CD4-positive, alpha-beta T cell treated with Interleukin-17A for 4 hours (primary cell): ENCODE data around the gene XIRP2.
"Not testable (repeated sequence)": the region's sequence is repeated elsewhere in the genome, so short reads cannot be mapped to it uniquely, and the experiment has no call there.

Experiments
- DNase-seq: peaks from one replicate; pipeline ENCODE4 v3.0.0-alpha.2; 2020; ENCODE audit warnings: mixed read lengths

XIRP2 gene

DNA sequence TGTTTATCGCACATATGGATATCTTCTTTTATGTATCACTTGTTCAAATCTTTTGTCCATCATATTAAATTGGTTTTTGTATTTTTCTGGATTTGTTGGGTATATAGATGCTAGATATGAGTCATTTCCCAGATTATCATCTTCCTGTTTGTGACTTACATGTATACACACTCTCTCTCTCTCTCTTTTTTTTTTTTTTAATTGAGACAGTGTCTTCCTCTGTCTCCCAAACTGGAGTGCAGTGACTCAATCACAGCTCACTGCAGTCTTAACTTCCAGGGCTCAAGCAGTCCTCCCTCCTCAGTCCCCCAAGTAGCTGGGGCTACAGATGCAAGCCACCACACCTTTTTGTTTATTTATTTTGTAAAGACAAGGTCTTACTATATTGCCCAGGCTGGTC lies 43.8 kb downstream of the XIRP2 start:
- no peak for DNase-seq

DNA sequence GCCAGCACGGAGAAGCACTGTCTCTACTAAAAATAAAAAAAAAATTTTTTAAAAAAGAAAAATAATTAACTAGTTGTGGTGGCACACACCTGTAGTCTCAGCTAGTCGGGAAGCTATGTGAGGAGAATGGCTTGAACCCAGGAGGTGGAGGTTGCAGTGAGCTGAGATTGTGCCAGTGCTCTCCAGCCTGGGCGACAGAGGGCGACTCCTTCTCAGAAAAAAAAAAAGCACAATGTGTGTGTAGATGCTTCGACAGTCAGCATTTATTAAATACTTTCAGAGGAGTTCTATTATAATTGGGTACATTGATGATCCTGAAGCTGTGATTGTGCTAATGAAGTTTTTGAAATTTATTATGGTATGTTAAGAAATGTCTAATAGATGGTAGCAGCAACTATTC lies 46.5 kb downstream of the XIRP2 start:
- no peak for DNase-seq

DNA sequence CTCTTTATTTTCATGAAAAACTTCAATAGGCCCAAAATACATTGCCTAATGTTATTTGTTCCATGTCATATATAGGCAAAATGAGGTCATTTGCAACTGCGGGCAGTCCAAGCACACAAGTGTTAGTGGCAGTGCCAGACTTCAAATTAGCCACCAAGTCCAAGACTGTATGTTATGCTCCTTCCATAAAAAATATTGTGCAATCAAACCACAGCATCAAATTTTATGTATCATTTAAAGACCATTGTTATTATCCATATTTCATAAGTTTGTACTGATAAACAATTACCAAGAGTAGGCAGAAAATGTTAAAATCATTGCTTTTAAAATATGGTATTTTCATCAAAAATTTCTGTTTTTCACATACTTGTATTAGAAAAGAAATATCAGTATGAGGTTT lies 54.1 kb downstream of the XIRP2 start:
- DNase-seq, result no peak

DNA sequence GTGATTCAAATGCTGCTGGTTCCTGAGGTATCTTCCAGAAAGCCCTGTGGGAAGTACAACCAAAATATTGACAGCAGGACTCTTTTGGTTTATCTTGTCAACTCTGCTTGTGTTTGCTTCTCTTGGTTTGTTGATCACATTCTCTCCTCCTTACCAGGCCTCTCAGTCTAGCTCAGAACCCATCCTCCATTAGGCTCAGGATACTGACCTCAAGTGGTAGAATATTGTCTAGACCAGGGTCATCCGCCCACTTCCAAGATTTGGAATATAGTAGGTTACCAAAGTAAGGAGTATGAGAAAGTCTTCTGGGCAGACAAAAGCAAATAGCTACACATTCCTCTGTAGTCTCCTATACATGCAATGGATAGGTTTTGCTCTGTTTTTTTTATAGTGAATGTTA lies 56.6 kb downstream of the XIRP2 start:
- no peak for DNase-seq

DNA sequence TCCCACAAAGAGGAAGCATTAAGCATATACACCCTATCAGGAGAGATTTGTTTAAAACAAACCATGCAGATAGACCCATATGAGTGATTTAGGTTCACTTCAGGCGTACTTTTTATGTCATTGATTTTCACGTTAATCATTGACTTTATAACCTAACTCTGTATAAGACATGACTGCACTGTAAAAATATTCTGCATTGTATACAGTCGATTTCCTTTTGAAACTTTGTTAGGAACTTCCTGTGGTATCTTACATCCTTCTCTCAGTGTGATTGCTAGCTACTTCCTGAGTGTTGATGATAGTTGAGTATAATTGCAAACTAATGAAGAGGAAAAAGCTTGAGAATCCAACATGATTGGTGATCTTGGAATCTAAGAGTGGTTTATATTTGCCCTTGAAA lies 69.4 kb downstream of the XIRP2 start:
- DNase-seq, result no peak

DNA sequence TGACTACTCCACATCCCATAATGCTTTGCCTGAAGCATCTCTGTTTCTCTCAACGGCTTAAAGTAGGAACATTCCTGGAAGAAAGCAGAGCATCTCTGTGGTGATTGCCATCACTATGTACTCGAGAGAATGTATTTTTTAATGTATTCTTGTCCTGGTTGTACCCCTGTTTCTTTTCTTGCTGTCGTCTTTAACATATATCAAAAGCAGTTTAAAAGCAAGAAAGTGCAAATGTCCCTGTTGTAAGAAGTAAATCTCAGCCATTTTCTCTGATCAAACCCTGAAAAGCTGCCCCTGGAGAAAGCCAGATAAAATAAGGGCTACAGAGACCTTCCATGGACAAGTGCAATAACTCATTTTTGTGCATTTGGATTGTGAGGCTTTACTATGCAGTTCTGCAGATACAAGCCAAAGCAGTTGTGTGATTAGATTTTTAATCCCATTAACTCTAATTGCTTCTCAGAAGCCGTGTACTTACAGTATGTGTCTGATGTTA lies 70.8 kb downstream of the XIRP2 start:
- no peak for DNase-seq

DNA sequence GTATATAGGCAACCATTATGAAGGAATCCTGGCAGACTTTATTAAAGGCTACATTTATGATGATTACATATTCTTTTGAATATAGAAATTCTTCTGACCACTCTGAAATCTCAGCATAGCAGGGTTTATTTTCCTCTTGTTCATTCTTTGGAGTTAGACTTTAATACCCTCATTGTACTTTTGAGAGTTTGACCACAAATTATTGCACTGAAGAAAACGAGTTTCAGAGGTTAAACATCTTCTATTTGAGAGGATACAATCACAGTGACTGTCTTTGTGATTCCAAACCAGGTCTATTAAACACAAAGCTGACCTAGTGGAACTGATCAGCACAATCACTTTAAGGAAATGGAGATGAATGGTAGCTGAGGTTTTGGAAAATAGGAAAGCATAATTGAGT lies 71.3 kb downstream of the XIRP2 start:
- no peak for DNase-seq

DNA sequence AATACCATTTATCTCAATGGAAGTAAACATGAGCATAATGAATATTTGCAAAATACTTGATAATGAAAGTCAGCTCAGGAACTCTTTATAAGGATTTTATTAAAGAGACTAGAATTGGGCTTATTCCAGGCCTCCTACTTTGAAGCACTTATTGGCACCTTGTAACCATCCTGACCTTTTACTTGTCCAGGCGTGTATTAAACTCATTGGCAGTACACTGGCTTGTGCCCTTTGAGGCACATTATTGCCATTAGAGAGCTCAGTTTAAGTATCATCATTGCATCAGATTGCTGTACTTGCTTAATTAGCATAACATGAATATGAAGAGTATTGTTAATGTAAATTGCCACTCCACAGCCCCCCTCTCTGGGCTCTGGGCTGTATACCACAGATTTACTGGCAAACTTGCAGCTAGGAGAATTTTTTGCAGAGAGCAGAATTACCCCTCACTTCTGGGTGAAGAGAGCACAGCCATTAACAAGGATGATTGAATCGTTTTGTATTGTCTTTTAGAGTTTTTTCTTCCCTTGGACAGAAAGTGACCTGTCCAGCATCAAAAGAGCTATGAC lies 72.5 kb downstream of the XIRP2 start:
- no peak for DNase-seq

DNA sequence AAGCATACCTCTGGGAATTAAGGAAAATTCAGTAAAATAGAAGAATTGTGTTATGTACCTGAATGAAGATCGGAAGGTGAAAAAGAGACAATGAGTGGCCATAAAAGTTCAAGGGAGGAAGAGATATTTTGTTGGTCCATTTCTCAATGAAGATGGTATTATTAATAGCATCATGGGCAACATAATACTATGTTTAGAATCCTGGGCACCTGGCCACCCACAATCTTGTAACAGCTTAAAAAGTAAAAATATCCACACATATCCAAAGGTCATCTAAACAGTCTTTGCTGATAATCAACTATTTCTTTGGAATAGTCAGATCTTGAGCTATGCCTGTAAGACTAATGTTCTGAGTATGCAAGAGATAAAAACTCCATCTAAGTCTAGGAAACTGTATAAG lies 73.7 kb downstream of the XIRP2 start:
- DNase-seq, result no peak

DNA sequence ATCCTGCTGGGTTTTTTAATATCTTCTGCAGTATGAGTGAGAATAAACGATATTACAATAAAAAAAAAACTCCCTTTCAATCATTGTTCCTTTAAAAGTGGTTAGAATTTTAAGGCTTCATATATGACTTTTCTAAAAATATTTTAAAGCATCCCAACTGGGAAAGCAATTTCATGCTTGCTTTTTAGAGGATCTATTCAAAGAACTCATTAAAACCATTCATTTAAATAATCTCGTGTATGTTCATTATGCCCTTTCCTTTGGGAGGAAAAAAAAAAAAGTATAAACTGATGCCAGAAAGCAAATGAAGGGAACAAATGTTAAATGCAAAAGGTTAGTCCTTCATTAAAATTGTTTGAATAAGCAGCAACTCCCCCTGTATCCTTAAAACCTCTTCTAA lies 81.2 kb downstream of the XIRP2 start:
- no peak for DNase-seq

DNA sequence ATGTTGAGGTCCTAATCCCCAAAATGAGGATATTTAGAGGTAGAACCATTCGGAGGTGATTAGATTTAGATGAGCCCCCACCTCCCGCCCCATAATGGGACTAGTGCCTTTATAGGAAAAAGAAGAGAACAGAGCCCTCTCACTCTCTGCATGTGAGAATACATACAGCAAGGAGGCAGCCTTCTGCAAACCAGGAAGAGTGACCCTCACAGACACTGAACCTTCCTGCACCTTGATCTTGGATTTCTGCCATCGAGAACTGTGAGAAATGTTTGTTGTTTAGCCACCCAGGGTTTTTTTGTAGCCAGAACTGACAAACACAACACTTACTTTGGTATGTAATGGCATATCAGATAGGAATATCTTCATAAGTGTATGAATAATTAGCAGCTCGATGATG lies 83.7 kb downstream of the XIRP2 start:
- no peak for DNase-seq

DNA sequence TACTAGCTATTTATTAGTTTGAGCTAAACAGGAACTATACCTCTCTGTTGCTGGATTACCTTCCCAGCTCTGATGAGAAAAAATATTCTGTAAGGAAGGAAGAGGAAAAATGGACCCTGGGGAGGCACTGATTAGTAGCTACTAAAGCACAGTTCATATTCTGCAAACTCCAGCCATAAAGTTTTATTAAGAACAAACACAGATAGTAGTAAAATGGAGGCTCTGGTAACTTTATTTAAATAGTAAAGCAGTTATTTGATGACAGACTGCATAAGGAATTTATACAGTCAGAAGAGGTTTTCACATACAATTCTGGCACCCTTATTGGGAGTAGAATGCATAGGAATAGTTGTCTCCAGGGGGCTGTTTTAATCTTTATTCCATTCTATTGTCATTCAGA lies 84.1 kb downstream of the XIRP2 start:
- DNase-seq, result no peak

DNA sequence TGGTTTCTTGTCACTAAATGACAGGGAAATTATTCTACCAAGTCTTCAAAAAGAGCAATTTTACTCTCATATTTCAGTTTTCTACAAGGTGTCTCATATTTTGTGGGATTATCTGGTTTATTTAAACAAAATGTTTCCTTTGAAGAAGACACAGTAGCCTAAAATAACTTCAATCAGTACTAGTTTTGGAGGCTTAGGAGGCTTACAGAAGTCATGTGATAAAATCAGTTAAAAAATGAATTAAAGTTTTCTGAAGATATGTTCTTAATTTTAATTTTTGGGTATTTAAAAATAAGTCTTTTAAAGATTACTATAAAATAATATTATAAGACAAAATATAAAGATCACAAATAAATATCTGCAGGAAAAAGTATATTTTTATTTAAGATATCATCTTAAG lies 95.9 kb downstream of the XIRP2 start:
- DNase-seq, result no peak

DNA sequence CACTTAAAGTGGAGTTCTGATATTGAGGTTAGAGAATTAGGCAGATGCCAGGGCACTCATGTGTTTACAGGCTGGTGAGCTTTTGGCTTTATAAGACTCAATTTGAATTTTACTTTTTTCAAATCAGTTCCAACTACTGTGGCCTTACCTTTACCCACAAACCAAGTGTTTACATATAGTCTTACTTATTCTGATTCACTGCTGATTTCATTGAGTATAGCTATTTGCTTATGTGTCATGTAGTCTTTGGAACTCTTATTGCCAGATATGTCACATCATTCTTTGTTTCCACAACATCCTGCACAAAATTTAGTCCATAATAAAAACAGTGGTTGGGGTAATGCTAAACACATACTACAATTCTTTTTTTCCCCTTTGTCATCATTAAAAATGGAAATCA lies 96.5 kb downstream of the XIRP2 start:
- DNase-seq, result no peak

DNA sequence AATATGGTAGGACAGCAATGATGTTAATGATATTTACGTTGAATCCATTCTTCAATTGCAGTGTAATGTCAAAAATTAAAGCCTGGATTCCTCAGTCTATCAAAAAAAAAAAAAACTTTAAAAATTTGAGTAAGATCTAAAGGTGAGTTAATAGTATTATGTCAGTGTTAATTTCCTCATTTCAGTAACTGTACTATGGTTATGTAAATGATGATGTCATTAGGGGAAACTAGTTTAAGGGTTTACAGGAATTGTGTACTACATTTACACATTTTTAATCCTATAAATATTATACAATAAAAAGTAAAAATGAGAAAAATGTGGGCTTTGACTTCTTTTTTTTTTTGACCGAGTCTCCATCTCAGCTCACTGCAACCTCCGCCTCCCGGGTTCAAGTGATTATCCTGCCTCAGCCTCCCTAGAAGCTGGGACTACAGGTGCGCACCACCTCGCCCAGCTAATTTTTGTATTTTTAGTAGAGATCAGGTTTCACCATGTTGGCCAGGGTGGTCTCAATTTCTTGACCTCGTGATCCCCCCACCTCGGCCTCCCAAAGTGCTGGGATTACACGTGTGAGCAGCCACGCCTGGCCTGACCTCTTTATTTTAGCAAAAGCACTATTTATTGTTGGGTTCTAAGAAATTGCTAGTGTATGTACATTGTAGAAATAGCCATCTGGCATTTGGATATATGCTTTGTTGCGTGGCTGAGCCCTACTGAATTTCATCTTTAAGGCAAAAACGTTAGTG lies 106.5 kb downstream of the XIRP2 start:
- DNase-seq, result no peak

DNA sequence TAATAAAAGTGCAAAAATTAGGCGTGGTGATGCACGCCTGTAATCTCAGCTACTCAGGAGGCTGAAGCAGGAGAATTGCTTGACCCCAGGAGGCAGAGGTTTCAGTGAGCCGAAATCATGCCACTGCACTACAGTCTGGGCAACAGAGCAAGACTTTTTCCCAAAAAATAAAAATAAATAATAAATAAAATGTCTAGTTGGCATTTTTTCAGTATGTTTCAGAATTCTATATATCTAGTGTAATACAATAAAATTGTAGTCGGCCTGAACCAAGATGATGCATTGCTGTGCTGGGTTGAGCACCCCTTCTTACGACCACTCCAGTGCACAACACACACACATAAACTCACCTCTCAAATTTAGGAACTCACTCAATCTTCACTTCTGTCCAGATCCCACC lies 108.2 kb downstream of the XIRP2 start:
- DNase-seq, result no peak

DNA sequence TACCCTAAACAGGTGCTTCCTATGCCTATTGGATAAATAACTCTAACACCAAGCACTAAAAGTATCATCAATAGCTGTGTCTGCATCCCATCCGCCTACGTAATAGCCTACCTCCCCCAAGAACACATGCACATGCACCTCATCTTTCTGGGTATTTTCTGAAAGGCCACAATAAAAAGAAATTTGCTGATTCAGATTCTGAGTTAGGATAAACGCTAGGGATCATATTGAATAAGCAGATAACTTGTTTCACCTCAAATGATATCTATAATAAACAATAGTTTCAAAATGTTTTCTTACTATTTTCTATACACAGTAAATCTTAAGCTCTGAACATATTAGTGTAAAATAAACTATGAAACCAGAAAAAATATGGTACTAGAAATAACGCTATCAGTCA lies 112.9 kb downstream of the XIRP2 start:
- DNase-seq, result no peak

DNA sequence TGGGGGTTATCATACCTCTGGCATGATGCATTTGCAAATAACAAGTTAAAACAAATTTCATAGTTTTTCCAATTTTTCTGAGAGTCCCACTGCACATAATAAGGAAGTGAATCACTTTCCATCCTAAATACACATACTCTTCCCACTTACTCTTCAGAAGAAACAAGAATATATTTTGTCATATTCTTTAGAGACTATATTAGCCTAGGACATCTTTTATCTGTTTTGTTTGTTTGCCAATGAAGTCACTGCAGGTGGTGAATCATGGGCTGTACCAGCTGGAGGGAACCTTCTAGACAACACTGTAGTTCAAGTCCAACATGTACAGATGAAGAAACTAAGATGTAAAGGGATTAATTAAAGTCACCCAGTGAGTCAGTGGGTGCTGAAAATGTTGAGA lies 116.8 kb downstream of the XIRP2 start:
- no peak for DNase-seq

DNA sequence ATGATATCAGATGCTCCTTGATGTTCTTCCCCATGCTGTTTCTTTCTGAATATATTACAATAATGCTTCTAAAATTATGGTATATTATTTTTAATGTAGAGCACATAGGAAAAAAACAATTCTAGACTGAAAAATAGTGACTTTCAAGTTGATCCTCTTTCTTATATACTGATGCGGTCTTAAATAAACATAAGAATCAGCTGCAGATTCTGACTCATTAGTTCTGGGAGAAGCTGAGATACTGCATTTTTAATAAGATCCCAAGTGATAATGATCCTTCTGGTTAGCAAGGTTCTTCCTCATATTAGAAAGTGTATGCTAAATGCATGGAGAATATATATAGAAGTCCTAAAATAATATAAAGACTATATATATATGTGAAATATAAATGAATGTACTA lies 124.9 kb downstream of the XIRP2 start:
- DNase-seq, result no peak

DNA sequence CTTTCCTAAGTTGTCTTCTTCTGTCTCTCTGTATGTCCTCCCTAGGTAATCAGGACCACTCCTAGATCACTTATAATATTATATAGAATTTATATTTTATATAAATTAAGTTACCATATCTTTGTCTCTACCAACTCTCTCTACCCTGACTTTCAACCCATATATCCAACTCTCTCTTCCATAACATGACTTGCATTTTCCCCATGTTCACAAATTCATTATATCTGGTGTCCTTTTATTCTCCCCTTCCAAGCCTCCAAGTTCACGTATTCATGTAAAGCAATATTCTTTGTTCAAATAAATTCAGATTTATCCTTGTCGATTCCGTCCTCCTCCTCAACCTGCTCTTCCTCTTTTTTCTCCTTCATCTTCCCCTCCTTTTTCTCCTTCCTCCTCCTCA lies 127.5 kb downstream of the XIRP2 start:
- no peak for DNase-seq

DNA sequence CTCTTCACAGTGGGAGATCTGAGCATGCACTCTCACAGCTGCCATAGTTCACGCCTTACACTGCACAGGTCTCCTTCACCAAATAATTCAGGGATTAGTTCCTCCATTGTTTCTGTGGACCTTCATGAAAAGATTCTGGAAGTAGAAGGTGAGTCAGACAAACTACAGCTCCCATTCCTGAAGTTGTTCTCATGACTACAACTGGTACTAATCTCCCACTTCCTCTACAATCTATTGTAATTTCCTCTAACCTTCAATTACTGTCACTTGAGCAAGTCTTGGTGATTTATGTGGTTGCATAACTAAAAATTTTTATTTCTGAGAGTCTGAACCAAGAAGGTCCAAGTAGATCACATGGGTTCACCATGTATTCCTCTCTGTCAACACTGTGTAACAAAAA lies 128.7 kb downstream of the XIRP2 start:
- DNase-seq, result no peak

DNA sequence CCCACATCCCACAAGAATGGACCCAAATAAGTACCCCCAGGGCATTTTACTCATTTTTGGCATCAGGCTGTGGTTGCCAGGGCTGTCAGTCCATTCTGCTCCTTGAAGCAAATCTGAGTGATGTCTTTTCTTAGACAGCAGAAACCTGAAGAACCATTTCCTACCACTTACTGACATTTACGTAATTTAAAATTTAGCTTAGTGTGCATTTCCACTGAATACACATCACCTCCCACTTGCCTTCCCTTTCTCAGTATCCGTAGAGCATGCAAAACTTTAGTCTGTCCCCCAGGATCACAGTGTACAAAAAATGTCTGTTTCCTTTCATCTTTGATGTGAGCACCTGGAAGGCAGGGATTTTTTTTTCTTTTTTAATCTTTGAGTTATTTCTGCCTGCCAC lies 130.3 kb downstream of the XIRP2 start:
- no peak for DNase-seq

DNA sequence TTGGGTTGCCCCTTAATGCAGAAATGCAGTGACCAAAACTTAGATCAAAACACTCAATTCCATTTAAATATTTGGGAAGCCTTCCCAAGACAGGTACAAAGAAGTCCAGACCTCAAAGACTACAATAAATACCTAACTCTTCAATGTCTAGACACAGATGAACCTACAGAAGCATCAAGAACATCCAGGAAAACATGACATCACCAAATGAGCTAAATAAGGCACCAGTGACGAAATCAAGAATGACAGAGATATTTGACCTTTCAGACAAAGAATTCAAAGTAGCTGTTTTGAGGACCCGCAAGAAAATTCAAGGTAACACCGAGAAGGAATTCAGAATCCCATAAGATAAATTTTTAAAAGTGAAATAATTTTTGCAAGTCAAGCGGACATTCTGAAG lies 140.2 kb downstream of the XIRP2 start:
- no peak for DNase-seq

DNA sequence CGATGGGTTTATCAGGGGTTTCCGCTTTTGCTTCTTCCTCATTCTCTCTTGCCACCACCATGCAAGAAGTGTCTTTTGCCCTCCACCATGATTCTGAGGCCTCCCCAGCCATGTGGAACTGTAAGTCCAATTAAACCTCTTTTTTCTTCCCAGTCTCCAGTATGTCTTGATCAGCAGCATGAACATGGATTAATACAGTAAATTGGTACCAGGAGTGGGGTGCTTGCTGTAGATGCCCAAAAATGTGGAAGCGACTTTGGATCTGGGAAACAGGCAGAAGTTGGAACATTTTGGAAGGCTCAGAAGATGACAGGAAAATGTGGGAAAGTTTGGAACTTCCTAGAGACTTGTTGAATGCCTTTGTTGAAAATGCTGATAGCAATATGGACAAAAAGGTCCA lies 146.7 kb downstream of the XIRP2 start:
- not testable (repeated sequence) for DNase-seq

DNA sequence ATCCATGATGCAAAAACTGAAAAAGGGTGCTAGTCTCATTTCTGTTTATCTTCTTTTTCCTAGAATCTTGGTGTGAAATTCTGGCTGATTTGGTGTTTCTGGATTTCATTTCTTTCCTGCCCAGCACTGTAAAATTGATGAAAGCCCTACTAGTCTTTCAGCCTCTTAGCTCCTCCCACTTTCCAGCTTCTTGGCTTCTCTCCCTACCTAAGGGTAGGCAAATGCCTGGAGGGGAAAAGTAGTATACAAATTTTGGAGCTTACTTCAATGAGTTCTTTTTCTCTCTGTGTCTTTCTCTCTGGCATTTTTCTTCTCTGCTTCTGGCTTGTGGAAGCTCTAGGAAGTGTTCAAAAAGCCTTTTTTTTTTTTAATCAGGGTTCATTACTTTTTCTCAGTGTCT lies 160.5 kb downstream of the XIRP2 start:
- no peak for DNase-seq
